HEK293T (cell line): ENCODE data around the gene RASSF5.

Experiments used
- CTCF ChIA-PET: fragments of 350-600 bp; formaldehyde crosslinking; extraction: SDS; loops from one replicate; lab custom pipeline; 2021; ENCODE audit warnings: antibody characterized with exemption, inconsistent platforms; lab: Yijun Ruan, JAX
- POLR2A ChIA-PET: fragments of 350-600 bp; formaldehyde crosslinking; extraction: SDS; loops from one replicate; lab custom pipeline; 2020; ENCODE audit warnings: antibody characterized with exemption, inconsistent platforms; lab: Yijun Ruan, JAX
- DNase-seq: peaks from one replicate; pipeline ENCODE4 v3.0.0; 2012; ENCODE audit warnings: mixed read lengths; ENCODE audit errors: extremely low spot score
- ARNT ChIP-seq: fragments of 450-650 bp; IDR thresholded peaks from 2 replicates; pipeline ENCODE4 v1.6.1; 2017; ENCODE audit warnings: mild to moderate bottlenecking
- BHLHE40 ChIP-seq: fragments of 450-650 bp; IDR thresholded peaks from 2 replicates; pipeline ENCODE4 v1.6.1; 2016; ENCODE audit warnings: mild to moderate bottlenecking, moderate library complexity, borderline replicate concordance
- CTBP1 ChIP-seq: fragments of 450-650 bp; IDR thresholded peaks from 2 replicates; pipeline ENCODE4 v1.6.1; 2016; ENCODE audit warnings: borderline replicate concordance
- ELF4 ChIP-seq: fragments of 450-650 bp; IDR thresholded peaks from 2 replicates; pipeline ENCODE4 v1.6.1; 2017; ENCODE audit warnings: antibody characterized with exemption
- FOXA1 ChIP-seq: fragments of 450-650 bp; IDR thresholded peaks from 2 replicates; pipeline ENCODE4 v1.6.1; 2016; ENCODE audit warnings: mild to moderate bottlenecking
- FOXK2 ChIP-seq: fragments of 450-650 bp; IDR thresholded peaks from 2 replicates; pipeline ENCODE4 v1.6.1; 2016; ENCODE audit warnings: mild to moderate bottlenecking
- FOXM1 ChIP-seq: fragments of 450-650 bp; IDR thresholded peaks from 2 replicates; pipeline ENCODE4 v1.6.1; 2017; ENCODE audit warnings: mild to moderate bottlenecking, borderline replicate concordance
- HDGF ChIP-seq: fragments of 450-650 bp; IDR thresholded peaks from 2 replicates; pipeline ENCODE4 v1.6.1; 2017; ENCODE audit warnings: antibody characterized with exemption, borderline replicate concordance
- L3MBTL2 ChIP-seq: fragments of 450-650 bp; conservative IDR thresholded peaks from 2 replicates; pipeline ENCODE4 v1.6.1; 2016; ENCODE audit warnings: mild to moderate bottlenecking
- LEF1 ChIP-seq: fragments of 450-650 bp; IDR thresholded peaks from 2 replicates; pipeline ENCODE4 v1.6.1; 2017; ENCODE audit warnings: mild to moderate bottlenecking, borderline replicate concordance
- NFRKB ChIP-seq: fragments of 450-650 bp; IDR thresholded peaks from 2 replicates; pipeline ENCODE4 v1.6.1; 2016; ENCODE audit warnings: mild to moderate bottlenecking, moderate library complexity
- SP1 ChIP-seq: fragments of 450-650 bp; IDR thresholded peaks from 2 replicates; pipeline ENCODE4 v1.6.1; 2017
- SUZ12 ChIP-seq: fragments of 450-650 bp; IDR thresholded peaks from 2 replicates; pipeline ENCODE4 v1.6.1; 2016; ENCODE audit warnings: mild to moderate bottlenecking
- TARDBP ChIP-seq: fragments of 450-650 bp; IDR thresholded peaks from 2 replicates; pipeline ENCODE4 v1.6.1; 2016
- ZNF384 ChIP-seq: fragments of 450-650 bp; IDR thresholded peaks from 2 replicates; pipeline ENCODE4 v1.6.1; 2016
- TF ChIP-seq, protein P1 (sequence below): fragments of 450-650 bp; IDR thresholded peaks from 2 replicates; pipeline ENCODE4 v1.6.1; 2016

RASSF5 gene

DNA sequence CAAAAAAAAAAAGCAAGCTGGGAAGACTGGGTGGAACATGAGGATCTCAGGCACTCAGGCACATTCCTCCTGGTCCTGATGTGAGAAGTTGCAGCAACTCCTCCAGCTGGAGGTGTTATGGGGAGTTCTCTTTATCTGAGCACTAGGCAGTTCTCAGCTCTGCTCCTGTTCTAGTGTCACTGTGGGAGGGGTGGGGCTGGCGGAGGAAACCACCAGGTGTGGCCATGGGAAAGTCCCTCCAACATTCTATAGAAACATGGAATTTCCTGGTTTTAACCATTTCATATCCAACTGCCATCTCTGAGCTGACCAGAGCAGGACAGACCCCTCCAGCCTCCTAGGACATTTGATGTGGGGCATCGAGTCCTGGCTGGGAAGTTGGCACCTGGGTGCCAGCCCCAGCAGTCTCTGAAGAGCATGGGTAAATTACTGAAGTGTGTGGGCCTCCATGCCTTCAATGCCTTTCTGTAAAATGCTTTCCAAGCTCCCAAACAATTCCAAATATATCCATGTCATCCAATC, 37.9 kb upstream of the RASSF5 start:
- DNase-seq, result no peak
- CTCF ChIA-PET, result interaction anchor here (1.5 to 2.8 kb wide), 4 partner anchors 8 to 137 kb away, joined by 4 to 16 read pairs (median 10); no protein-coding TSS in a partner anchor

GRCh38 chr1:206469933-206470691, 37.2 kb upstream of the RASSF5 start, which contains the start of gene IKBKE:
Gene IKBKE (plus strand): TSS chr1:206470476. CDS start chr1:206473228, 2,752 bp downstream.
- DNase-seq, result peak; percentile 57
- TF ChIP-seq CTBP1 (no peak), HDGF (no peak), NFRKB (no peak), SUZ12 (no peak), LEF1 (no peak), L3MBTL2 (no peak), FOXM1 (no peak), ELF4 (no peak), FOXA1 (no peak), BHLHE40 (no peak), ARNT (no peak), ZNF384 (no peak), SP1 (no peak)
- TF ChIP-seq, protein P1, sequence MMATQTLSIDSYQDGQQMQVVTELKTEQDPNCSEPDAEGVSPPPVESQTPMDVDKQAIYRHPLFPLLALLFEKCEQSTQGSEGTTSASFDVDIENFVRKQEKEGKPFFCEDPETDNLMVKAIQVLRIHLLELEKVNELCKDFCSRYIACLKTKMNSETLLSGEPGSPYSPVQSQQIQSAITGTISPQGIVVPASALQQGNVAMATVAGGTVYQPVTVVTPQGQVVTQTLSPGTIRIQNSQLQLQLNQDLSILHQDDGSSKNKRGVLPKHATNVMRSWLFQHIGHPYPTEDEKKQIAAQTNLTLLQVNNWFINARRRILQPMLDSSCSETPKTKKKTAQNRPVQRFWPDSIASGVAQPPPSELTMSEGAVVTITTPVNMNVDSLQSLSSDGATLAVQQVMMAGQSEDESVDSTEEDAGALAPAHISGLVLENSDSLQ, result no peak
- POLR2A ChIA-PET, result no interaction called here
- CTCF ChIA-PET, result interaction anchor here (0.5 to 2.8 kb wide), 6 partner anchors 9 to 164 kb away, joined by 3 to 16 read pairs (median 4); no protein-coding TSS in a partner anchor

More for the DNA sequence above, 37.9 kb upstream of the RASSF5 start:
- POLR2A ChIA-PET, result no interaction called here
- TF ChIP-seq TARDBP (no peak), FOXK2 (no peak), ARNT (no peak), ZNF384 (no peak), CTBP1 (no peak), L3MBTL2 (no peak)

DNA sequence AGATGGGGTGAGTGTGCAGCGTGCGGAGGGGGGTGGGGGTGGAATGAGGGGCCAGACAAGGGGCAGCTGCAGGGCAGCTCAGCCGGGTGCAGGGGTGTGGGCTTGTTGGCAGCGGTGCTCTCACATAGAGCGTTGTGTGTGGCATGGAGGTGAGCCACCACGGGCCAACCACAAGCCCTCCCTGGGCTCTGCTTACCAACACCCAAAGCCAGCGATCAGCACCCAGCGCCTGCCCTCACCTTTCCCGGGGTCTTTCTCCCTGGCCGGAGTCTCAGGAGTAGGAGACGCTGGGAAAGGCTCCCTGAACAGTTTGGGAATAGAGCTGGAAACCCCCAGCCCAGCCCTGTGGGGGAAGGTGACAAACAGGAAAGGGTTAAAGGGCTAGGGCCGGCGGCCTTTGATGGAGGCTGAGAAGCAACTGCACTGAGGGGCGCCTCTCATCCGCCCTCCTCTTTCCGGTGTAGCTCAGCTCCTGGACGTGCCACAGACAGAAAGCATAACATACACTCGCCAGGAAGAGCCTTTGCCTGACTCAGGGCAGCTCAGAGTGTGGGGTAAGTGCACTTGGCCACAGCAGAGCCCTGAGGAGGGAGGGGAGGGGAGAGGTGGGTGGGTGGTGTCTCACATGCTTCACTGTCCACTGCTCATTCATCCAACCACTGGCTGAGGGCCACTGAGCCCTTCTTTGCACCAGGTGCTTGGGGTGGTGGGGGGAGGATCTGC, 36.5 kb upstream of the RASSF5 start:
- TF ChIP-seq TARDBP, result no peak
- TF ChIP-seq LEF1, result no peak
- no peak for TF ChIP-seq SUZ12
- no peak for TF ChIP-seq FOXK2
- TF ChIP-seq FOXA1, result no peak
- no peak for TF ChIP-seq SP1
- no peak for TF ChIP-seq L3MBTL2
- DNase-seq, result no peak
- POLR2A ChIA-PET, result no interaction called here
- CTCF ChIA-PET, result interaction anchor here (1.0 to 2.8 kb wide), 4 partner anchors 9 to 163 kb away, joined by 3 to 16 read pairs (median 10); no protein-coding TSS in a partner anchor

DNA sequence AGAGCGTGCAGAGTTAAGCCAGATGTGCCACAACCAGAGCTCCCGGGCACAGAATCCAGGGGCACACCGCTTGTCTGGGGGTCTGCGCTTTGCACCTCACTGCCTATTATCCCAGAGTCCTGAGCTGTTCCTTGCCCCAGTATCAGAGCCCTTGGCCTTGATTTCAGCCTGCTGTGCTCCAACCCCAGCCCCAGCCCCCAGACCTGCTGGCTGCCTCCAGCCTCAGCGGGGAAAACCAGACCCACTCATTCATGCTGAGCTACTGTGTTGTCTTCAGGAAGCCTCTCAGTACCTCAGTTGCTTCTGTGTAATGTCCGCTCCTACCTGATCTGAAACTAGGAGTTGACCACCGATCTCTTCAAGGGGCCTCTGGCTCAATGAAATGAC, 35.9 kb upstream of the RASSF5 start:
- DNase-seq, result no peak
- ChIA-PET POLR2A (no interaction called here), CTCF (interaction anchor here (2.6 to 2.8 kb wide), 2 partner anchors 8 to 10 kb away, joined by 16 read pairs; no protein-coding TSS in a partner anchor)
- TF ChIP-seq HDGF, result no peak
- no peak for TF ChIP-seq NFRKB
- TF ChIP-seq FOXM1, result no peak
- no peak for TF ChIP-seq ELF4
- no peak for TF ChIP-seq ZNF384
- TF ChIP-seq ARNT, result no peak
- no peak for TF ChIP-seq FOXK2
- no peak for TF ChIP-seq BHLHE40
- no peak for TF ChIP-seq TARDBP
- TF ChIP-seq SP1, result no peak
- no peak for TF ChIP-seq CTBP1
- TF ChIP-seq, protein P1, result no peak
- TF ChIP-seq SUZ12, result no peak
- TF ChIP-seq LEF1, result no peak
- TF ChIP-seq FOXA1, result no peak
- TF ChIP-seq L3MBTL2, result no peak

- POLR2A ChIA-PET, result no interaction called here
- TF ChIP-seq NFRKB (no peak), BHLHE40 (no peak), FOXA1 (no peak), SP1 (no peak), ARNT (no peak), ELF4 (no peak), TARDBP (no peak), SUZ12 (no peak), LEF1 (no peak), FOXM1 (no peak), L3MBTL2 (no peak), FOXK2 (no peak), HDGF (no peak), ZNF384 (no peak)
- TF ChIP-seq, protein P1, result no peak
- CTCF ChIA-PET, result interaction anchor here (2.6 kb wide), 1 partner anchor 10 kb away, joined by 16 read pairs; no protein-coding TSS in a partner anchor
- no peak for DNase-seq
Measured at GRCh38 chr1:206472024-206472423, 35.3 kb upstream of the RASSF5 start.
